ENCODE measurements around the gene DIPK1B.

DIPK1B gene

GRCh38 chr9:136665704-136666371, 46.5 kb upstream of the DIPK1B start:
- CTCF ChIA-PET: interaction anchor here (1.0 kb wide), 1 partner anchor 22 kb away, joined by 3 read pairs; no protein-coding TSS in a partner anchor
- TF ChIP-seq FOXK2 (IDR thresholded peaks at IDR 0.05) (no peak), LEF1 (IDR thresholded peaks at IDR 0.05; ENCODE audit: borderline replicate concordance) (no peak), SUZ12 (IDR thresholded peaks at IDR 0.05) (no peak), BHLHE40 (IDR thresholded peaks at IDR 0.05; ENCODE audit: borderline replicate concordance) (no peak), FOXM1 (IDR thresholded peaks at IDR 0.05; ENCODE audit: borderline replicate concordance) (no peak), ZNF384 (IDR thresholded peaks at IDR 0.05) (no peak)
- DNase-seq (ENCODE audit: extremely low spot score): peak; percentile 61
- POLR2A ChIA-PET: no interaction called here

- DNase-seq (ENCODE audit: extremely low spot score): no peak
- TF ChIP-seq SP1 (IDR thresholded peaks at IDR 0.05): no peak
- no peak for TF ChIP-seq PKNOX1 (IDR thresholded peaks at IDR 0.05)
- TF ChIP-seq SUZ12 (IDR thresholded peaks at IDR 0.05): no peak
- no peak for TF ChIP-seq BHLHE40 (IDR thresholded peaks at IDR 0.05; ENCODE audit: borderline replicate concordance)
- TF ChIP-seq TARDBP (IDR thresholded peaks at IDR 0.05): no peak
- no peak for TF ChIP-seq FOXK2 (IDR thresholded peaks at IDR 0.05)
- no peak for TF ChIP-seq ELF4 (IDR thresholded peaks at IDR 0.05)
- TF ChIP-seq ARNT (IDR thresholded peaks at IDR 0.05): no peak
- TF ChIP-seq LEF1 (IDR thresholded peaks at IDR 0.05; ENCODE audit: borderline replicate concordance): no peak
- TF ChIP-seq FOXA1 (IDR thresholded peaks at IDR 0.05): no peak
- TF ChIP-seq L3MBTL2 (conservative IDR thresholded peaks at IDR 0.05): no peak
- TF ChIP-seq CTBP1 (IDR thresholded peaks at IDR 0.05; ENCODE audit: borderline replicate concordance): no peak
- TF ChIP-seq ZNF384 (IDR thresholded peaks at IDR 0.05): no peak
- no peak for TF ChIP-seq HDGF (IDR thresholded peaks at IDR 0.05; ENCODE audit: borderline replicate concordance)
- no peak for TF ChIP-seq FOXM1 (IDR thresholded peaks at IDR 0.05; ENCODE audit: borderline replicate concordance)
- POLR2A ChIA-PET: no interaction called here
- CTCF ChIA-PET: no interaction called here
Measured at GRCh38 chr9:136666372-136667213, 45.8 kb upstream of the DIPK1B start.

- TF ChIP-seq HDGF (IDR thresholded peaks at IDR 0.05; ENCODE audit: borderline replicate concordance) (no peak), ARNT (IDR thresholded peaks at IDR 0.05) (no peak), ZNF384 (IDR thresholded peaks at IDR 0.05) (no peak), CTBP1 (IDR thresholded peaks at IDR 0.05; ENCODE audit: borderline replicate concordance) (no peak), SUZ12 (IDR thresholded peaks at IDR 0.05) (no peak), TARDBP (IDR thresholded peaks at IDR 0.05) (no peak), BHLHE40 (IDR thresholded peaks at IDR 0.05; ENCODE audit: borderline replicate concordance) (no peak)
- no peak for DNase-seq (ENCODE audit: extremely low spot score)
- POLR2A ChIA-PET: interaction anchor here (1.0 kb wide), 1 partner anchor 61 kb away, joined by 3 read pairs; no protein-coding TSS in a partner anchor
- CTCF ChIA-PET: no interaction called here
Measured at GRCh38 chr9:136667214-136667939, 45.0 kb upstream of the DIPK1B start.

GRCh38 chr9:136667940-136668760, 44.2 kb upstream of the DIPK1B start:
- TF ChIP-seq BHLHE40 (IDR thresholded peaks at IDR 0.05; ENCODE audit: borderline replicate concordance) (no peak), ARNT (IDR thresholded peaks at IDR 0.05) (no peak), FOXM1 (IDR thresholded peaks at IDR 0.05; ENCODE audit: borderline replicate concordance) (no peak), ELF4 (IDR thresholded peaks at IDR 0.05) (no peak), SUZ12 (IDR thresholded peaks at IDR 0.05) (no peak), FOXA1 (IDR thresholded peaks at IDR 0.05) (no peak), NFRKB (IDR thresholded peaks at IDR 0.05) (no peak), CTBP1 (IDR thresholded peaks at IDR 0.05; ENCODE audit: borderline replicate concordance) (no peak), LEF1 (IDR thresholded peaks at IDR 0.05; ENCODE audit: borderline replicate concordance) (no peak), HDGF (IDR thresholded peaks at IDR 0.05; ENCODE audit: borderline replicate concordance) (no peak), FOXK2 (IDR thresholded peaks at IDR 0.05) (no peak), TARDBP (IDR thresholded peaks at IDR 0.05) (no peak)
- DNase-seq (ENCODE audit: extremely low spot score): no peak
- ChIA-PET CTCF (interaction anchor here (1.1 kb wide), 1 partner anchor 59 kb away, joined by 3 read pairs; no protein-coding TSS in a partner anchor), POLR2A (interaction anchor here (1.0 kb wide), 1 partner anchor 60 kb away, joined by 3 read pairs; no protein-coding TSS in a partner anchor)

- POLR2A ChIA-PET: no interaction called here
- DNase-seq (ENCODE audit: extremely low spot score): no peak
- CTCF ChIA-PET: interaction anchor here (1.1 kb wide), 1 partner anchor 58 kb away, joined by 3 read pairs; no protein-coding TSS in a partner anchor
- TF ChIP-seq ZNF384 (IDR thresholded peaks at IDR 0.05): no peak
- no peak for TF ChIP-seq ARNT (IDR thresholded peaks at IDR 0.05)
- TF ChIP-seq NFRKB (IDR thresholded peaks at IDR 0.05): no peak
- TF ChIP-seq LEF1 (IDR thresholded peaks at IDR 0.05; ENCODE audit: borderline replicate concordance): no peak
- TF ChIP-seq FOXK2 (IDR thresholded peaks at IDR 0.05): no peak
- TF ChIP-seq HDGF (IDR thresholded peaks at IDR 0.05; ENCODE audit: borderline replicate concordance): no peak
- TF ChIP-seq SP1 (IDR thresholded peaks at IDR 0.05): no peak
- TF ChIP-seq CTBP1 (IDR thresholded peaks at IDR 0.05; ENCODE audit: borderline replicate concordance): no peak
- no peak for TF ChIP-seq SUZ12 (IDR thresholded peaks at IDR 0.05)
- no peak for TF ChIP-seq L3MBTL2 (conservative IDR thresholded peaks at IDR 0.05)
- TF ChIP-seq PKNOX1 (IDR thresholded peaks at IDR 0.05): no peak
- no peak for TF ChIP-seq FOXA1 (IDR thresholded peaks at IDR 0.05)
- TF ChIP-seq TARDBP (IDR thresholded peaks at IDR 0.05): no peak
- no peak for TF ChIP-seq BHLHE40 (IDR thresholded peaks at IDR 0.05; ENCODE audit: borderline replicate concordance)
- TF ChIP-seq FOXM1 (IDR thresholded peaks at IDR 0.05; ENCODE audit: borderline replicate concordance): no peak
- no peak for TF ChIP-seq ELF4 (IDR thresholded peaks at IDR 0.05)
Measured at GRCh38 chr9:136668983-136669790, 43.2 kb upstream of the DIPK1B start.
